GM12891 (cell line): ENCODE results near the gene PDGFD.

Source experiments
- DNase-seq: peaks from one replicate; pipeline ENCODE4 v3.0.0; 2011; ENCODE audit warnings: low spot score; ENCODE audit not compliant: insufficient read length
- FAIRE-seq: peaks from 2 replicates; lab custom pipeline; 2011; peaks lifted over from hg19 to GRCh38; lab: Jason Lieb, UNC
- PAX5 ChIP-seq: IDR thresholded peaks from 2 replicates; pipeline ENCODE4 v1.6.1; 2011; ENCODE audit warnings: low read length, moderate library complexity, mild to moderate bottlenecking; ENCODE audit not compliant: insufficient read depth, severe bottlenecking
- POLR2A ChIP-seq: IDR thresholded peaks from 2 replicates; pipeline ENCODE4 v1.6.1; 2011; ENCODE audit warnings: low read depth, low read length, control low read depth
- POLR2AphosphoS5 ChIP-seq: IDR thresholded peaks from 2 replicates; pipeline ENCODE4 v1.6.1; 2011; ENCODE audit warnings: low read depth, low read length, control low read depth
- POU2F2 ChIP-seq: IDR thresholded peaks from 2 replicates; pipeline ENCODE4 v1.6.1; 2011; ENCODE audit warnings: low read depth, mild to moderate bottlenecking, control low read depth, low read length, moderate library complexity
- SPI1 ChIP-seq: IDR thresholded peaks from 2 replicates; pipeline ENCODE4 v1.6.1; 2011; ENCODE audit warnings: low read depth, low read length, control low read depth
- TAF1 ChIP-seq: IDR thresholded peaks from 2 replicates; pipeline ENCODE4 v1.6.1; 2011; ENCODE audit warnings: low read depth, low read length, control low read depth

PDGFD gene

DNA sequence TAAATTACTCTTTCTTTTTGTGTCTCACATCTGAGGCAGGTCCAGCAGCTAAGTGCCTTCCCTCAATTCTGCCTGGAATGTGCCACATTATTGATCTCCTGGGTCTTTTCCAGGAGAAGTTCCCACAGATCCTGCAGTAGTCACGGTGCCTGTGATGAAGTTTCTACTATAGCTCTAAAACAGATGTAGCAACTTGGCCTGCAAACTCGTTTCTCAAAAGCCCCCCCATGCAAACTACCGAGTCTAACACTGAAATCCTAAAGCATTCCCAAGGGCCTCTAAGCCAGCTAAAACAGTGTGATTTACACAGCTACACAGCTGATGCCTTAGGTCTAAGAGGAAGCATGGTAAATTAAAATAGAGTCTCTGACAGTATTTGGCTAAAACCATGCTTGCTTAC, 73.2 kb downstream of the PDGFD start:
- DNase-seq = no peak
- TF ChIP-seq SPI1 (no peak), POU2F2 (no peak)
- no peak for FAIRE-seq

DNA sequence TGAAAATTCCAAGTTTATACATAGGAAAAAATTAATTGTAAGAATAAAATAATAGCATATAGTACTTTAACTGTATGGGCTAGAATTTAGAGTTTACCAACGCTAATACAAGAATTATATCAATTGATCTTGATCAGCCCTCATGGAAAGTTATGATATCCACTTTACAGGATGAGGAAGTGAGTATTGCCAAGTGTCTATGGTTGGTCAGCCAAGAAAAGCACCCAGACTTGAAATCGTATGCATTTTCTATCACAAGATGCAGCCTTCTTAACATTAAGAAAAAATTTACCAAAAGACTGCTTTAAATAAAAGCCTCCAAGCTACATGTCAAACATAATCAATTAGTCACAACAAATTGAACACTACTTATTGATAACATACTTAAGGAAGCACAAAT, 74.5 kb downstream of the PDGFD start:
- no peak for DNase-seq
- TF ChIP-seq SPI1 (peak; percentile 38; the same call in 1 of the 2 replicates), POU2F2 (no peak)
- no peak for FAIRE-seq

DNA sequence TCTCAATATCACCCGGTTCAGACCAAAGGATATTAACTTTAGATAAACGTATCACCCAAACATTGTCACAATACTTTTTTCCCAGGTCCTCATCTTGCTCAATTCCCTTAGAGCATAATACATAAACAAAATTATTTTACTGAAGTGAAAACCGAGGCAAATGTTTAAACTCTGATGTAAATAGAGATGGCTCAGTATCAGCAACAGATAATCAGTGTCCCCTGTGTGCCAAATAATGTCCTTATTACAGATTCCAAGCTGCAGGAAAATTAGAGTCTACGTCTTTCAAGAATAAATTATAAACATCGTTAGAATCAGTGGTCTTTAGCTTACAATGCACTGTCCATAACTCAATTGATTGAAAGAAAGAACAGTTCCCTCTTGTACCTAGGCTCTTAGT, 77.3 kb downstream of the PDGFD start:
- FAIRE-seq (no peak), DNase-seq (no peak)
- TF ChIP-seq POLR2AphosphoS5 = no peak
- no peak for TF ChIP-seq TAF1
- TF ChIP-seq POU2F2 = no peak
- no peak for TF ChIP-seq POLR2A
- no peak for TF ChIP-seq PAX5
- no peak for TF ChIP-seq SPI1

DNA sequence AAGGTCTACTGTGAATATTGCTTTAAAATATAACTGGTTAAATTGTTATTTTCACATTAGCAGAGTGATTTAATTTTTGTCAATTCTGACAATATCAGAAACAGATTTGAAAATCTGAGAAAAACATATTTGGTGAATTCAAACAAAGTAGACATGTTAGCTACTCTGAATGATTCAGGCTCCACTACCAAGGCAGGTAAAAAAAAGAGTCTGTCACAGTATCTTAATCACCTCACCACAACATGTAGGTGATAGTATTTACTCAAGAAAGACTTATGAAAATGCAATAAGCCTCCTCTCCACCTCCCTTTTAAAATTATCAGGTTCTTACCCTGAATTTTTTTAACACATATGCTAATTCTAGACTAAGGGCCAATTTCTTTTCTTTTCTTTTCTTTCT, 85.0 kb downstream of the PDGFD start:
- DNase-seq (no peak), FAIRE-seq (no peak)
- no peak for TF ChIP-seq POLR2AphosphoS5
- no peak for TF ChIP-seq POLR2A
- TF ChIP-seq POU2F2 = no peak
- no peak for TF ChIP-seq PAX5
- no peak for TF ChIP-seq TAF1
- TF ChIP-seq SPI1 = no peak

DNA sequence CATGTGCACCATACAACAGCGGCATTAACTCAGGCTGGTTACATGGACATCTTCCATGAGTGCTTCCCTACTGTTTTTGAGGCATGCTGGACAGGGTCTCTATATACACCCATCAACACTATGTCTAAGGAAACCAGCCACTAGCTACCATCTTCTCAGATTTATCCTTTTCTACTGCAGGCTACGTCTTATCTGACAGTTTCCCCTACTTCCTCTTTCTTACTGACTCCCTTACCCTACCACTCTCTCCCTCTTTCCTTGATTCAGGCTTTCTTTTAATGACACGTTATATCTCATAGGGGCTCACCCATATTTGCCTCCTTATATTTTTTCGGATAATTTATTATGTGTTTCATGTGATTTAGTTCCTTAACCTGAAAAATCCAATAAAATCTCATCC, 85.7 kb downstream of the PDGFD start:
- TF ChIP-seq POLR2A (no peak), POLR2AphosphoS5 (no peak), POU2F2 (no peak), SPI1 (no peak)
- DNase-seq (no peak), FAIRE-seq (no peak)

DNA sequence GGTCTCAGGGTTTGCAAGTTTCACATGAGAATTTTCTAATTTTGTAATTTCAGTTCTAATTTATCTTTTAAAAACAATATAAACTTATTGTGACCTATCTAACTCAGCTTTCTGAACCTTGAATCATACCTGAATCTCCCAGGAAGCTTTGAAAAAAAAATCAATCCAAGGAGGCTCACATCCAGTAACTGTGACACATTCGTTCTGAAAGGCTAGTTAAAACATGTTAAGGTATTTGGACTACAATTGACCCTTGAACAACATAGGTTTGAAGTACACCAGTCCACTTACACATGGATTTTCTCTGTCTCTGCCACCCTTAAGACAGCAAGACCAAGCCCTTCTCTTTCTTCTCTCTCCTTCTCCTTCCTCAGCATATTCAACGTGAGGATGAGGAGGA, 87.5 kb downstream of the PDGFD start:
- no peak for DNase-seq
- FAIRE-seq = no peak
- TF ChIP-seq POLR2AphosphoS5 = no peak

DNA sequence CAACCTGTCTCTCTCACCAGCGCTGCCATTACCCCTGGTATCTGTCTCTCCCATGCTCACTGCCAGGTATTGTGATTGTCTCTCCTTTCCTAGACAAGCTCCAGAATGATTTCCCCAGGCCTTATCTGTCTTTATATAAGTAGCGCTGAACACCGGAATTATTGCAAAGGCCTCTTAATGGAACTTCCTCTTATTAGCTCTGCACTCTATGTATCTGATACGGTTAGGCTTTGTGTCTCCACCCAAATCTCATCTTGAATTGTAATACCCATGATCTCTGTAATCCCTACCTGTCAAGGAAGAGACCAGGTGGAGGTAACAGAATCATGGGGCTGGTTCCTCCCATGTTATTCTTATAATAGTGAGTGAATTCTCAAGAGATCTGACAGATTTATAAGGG, 88.2 kb downstream of the PDGFD start:
- no peak for FAIRE-seq
- DNase-seq = no peak
- TF ChIP-seq SPI1 (no peak), POLR2A (no peak), POLR2AphosphoS5 (no peak)

DNA sequence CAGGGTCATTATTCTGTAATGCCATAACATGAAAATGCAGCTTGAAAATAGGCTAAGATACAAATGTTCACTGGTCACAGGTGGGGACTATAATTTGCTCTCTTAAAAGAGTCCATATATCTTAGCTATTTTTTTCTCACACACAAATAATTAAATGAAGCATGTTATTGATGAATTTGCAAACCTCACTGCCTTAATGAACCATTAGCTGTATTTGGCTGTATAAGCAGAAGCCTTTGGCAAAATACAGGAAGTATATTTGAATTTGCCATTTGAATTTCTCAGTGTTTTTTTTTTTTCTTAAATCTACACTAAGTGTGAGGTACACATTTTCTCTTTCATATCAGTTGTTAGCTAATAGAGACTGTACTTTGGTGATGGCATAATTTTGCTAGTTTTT, 88.9 kb downstream of the PDGFD start:
- TF ChIP-seq SPI1 (no peak), PAX5 (no peak), POU2F2 (no peak), POLR2AphosphoS5 (no peak), POLR2A (no peak), TAF1 (no peak)
- no peak for DNase-seq
- no peak for FAIRE-seq

DNA sequence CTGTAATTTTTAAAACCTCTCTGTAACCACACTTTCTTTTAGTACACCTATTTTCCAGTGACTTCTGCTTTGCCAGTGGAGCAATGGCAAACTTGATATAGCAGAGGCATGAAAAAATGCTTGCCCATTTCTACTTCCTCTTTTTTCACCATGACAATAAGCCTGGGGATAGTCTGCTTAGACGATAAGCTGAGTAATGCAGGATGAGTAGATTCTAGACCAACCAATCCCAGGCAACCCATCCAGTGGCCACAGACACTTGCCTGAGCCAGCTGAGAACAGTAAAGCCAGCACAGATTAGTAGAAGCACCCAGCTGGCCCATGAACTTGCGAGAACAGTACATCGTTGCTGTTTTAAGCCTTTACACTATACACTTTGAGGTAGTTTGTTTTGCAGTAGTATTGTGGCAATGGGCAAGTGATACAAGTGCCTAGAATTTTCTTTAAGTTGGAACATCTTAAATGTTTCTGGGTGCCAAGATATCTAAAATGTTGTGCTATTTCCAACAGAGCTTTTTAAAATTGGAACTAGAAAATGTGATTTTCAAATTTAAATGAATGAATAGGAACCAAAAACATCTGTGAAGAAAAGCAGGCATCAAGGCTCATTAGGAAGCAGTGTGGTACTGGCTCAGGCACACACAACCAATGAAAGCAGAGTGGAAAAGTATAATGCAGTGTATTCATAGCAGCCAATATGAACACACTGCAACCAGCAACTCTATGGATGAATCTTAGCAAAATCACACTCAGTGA, 89.8 kb downstream of the PDGFD start:
- DNase-seq (no peak), FAIRE-seq (no peak)
- TF ChIP-seq SPI1 (peak; percentile 77), POLR2A (no peak), POLR2AphosphoS5 (no peak), PAX5 (no peak)

DNA sequence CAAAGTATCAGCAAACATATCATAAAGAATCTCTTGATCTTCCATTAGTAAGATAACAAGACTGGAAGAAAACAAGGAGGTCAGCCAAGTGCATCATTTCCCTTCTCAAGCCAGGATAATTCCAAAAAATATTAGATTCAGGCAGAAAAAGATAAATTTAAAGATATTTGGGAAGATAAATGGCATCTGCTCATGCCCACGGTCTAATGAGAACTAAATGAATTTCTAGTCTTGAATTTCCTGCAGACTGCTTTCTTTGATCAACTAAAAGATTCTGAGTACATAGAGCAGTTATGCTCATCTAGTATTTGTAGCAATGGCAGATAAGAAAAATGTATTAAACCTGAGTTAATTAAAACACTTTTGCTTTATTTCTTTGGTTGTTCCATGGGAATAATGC, 96.4 kb downstream of the PDGFD start:
- DNase-seq (no peak), FAIRE-seq (no peak)
- TF ChIP-seq POU2F2 (no peak), PAX5 (no peak), POLR2A (no peak), SPI1 (no peak), POLR2AphosphoS5 (no peak), TAF1 (no peak)

DNA sequence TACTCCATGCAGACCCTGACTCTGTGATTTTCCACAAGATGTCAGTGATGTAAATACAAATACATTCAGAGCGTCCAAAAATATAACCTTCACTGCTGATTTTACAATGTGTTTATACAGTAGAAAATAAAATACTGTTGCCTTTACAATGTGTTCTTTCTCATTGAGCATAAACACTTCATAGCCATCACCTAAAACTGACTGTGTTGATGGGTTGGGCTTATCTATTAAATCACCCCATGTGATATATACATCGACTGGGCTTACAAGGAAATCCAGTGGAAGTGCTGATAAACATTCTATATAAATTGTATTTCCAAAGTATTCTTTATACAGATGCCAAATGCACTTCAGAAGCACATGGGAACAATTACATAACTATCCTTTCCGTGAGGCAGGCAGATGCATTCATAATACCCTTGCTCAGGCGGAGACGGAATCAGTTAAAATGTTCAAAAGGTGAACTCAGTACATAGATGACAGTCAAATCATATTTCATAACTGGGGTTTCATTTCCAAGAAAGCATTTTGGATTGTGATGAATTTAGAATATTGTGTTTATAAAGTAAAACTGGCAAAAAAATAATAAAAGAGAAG, 99.8 kb downstream of the PDGFD start:
- TF ChIP-seq PAX5 (no peak), POLR2AphosphoS5 (no peak), SPI1 (no peak), POLR2A (no peak), TAF1 (no peak), POU2F2 (no peak)
- FAIRE-seq (no peak), DNase-seq (no peak)
